ENCODE results near the gene FAM72D. TPM values are rescaled to one million over a fixed set of nuclear protein-coding genes. Genes with fewer than 3 reads are reported as not detected.
"Not testable (repeated sequence)": the region's sequence is repeated elsewhere in the genome, so short reads cannot be mapped to it uniquely, and the experiment has no call there.

FAM72D gene
- total RNA-seq, 4 donors from 2014 or later, result 0.21 TPM; not detected in 3

DNA sequence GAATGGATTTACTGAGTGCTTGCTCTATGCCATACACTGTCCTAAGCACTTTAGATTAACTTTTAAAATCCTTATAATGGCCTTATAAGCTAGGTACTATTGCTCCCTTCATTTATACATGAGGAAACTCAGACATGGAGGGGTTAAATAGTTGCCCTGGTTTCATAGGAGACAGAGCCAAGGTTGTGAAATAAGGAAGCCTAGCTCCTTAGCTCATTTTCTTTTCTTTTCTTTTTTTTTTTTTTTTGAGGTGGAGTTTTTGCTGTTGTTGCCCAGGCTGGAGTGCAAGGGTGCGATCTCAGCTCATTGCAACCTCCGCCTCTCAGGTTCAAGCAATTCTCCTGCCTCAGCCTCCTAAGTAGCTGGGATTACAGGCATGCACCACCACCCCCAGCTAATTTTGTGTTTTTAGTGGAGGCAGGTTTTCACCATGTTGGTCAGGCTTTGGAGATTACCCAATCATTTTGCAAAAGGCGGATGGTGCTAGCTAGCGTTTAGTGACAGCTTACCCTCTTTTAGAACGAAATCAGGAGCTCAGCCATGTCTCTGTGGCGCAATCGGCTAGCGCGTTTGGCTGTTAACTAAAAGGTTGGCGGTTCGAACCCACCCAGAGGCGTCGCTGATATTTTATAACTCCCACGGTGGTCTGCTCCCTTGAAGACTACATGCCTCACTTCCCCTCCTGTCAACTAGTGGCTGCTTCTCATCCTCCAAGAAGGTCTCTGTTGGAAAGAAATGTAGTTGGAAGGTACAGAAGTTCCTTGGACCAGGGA is 33.1 kb downstream of the FAM72D start:
- 56 to 58% methylated on average over 14 of the region's 14 CpGs for WGBS, 2 donors
- not testable (repeated sequence) for H3K27ac ChIP-seq; DNase-seq (ENCODE audit: low spot score in 2 of 2); H3K36me3 ChIP-seq; H3K4me1 ChIP-seq; H3K4me3 ChIP-seq; H3K27me3 ChIP-seq; H3K9me3 ChIP-seq
- TF ChIP-seq EP300 (IDR thresholded peaks at IDR 0.05), result peak in 1 of 2 donors; percentile 11

DNA sequence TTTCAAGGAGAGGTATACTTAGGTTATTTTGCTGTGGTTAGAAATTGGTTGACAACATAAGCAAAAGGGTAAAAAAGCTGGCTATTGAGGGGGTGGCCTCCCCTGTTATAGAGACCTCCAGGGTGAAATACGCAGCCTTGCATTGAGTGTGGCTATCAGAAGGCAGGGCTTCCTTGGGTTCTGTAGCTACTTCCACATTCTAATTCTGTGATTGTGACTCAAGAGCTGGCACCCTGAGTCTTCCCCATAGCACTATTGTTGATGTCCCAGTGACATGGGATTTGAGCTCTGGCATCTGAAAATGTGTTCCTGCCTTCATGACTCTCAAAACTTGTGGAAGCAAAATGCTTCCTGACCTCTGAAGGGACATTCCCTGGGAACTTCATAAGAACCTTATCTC is 38.7 kb downstream of the FAM72D start:
- H3K27me3 ChIP-seq, result not testable (repeated sequence)

DNA sequence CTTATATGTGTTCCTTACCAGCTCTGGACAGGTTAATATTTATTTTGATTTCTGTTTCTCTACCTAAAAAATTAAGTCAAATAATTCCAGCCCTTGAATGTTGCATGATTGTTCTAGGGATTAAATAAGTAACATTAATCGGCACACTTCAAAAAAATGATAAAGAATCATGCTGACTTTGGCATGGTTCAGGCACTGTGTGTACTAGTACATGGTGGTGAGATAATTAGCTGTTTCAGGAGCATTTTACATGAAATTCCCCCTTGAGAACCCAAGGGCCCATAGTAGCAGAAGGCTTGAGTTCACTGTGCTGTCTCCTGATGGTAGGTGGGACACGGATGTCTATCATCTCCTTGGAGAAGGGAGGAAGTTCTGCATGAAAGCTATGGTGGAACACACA is 44.8 kb downstream of the FAM72D start:
- H3K4me3 ChIP-seq; H3K36me3 ChIP-seq; H3K27ac ChIP-seq; DNase-seq (ENCODE audit: low spot score in 2 of 2); H3K9me3 ChIP-seq; H3K4me1 ChIP-seq; H3K27me3 ChIP-seq: not testable (repeated sequence)
- no CpG with 5 or more reads among the region's 2 CpGs for WGBS, 2 donors

More for the DNA sequence above, 38.7 kb downstream of the FAM72D start:
- H3K4me3 ChIP-seq; H3K4me1 ChIP-seq; H3K36me3 ChIP-seq; DNase-seq (ENCODE audit: low spot score in 2 of 2); H3K9me3 ChIP-seq; H3K27ac ChIP-seq: not testable (repeated sequence)
- WGBS, 2 donors, result no CpG with 5 or more reads among the region's 1 CpG

DNA sequence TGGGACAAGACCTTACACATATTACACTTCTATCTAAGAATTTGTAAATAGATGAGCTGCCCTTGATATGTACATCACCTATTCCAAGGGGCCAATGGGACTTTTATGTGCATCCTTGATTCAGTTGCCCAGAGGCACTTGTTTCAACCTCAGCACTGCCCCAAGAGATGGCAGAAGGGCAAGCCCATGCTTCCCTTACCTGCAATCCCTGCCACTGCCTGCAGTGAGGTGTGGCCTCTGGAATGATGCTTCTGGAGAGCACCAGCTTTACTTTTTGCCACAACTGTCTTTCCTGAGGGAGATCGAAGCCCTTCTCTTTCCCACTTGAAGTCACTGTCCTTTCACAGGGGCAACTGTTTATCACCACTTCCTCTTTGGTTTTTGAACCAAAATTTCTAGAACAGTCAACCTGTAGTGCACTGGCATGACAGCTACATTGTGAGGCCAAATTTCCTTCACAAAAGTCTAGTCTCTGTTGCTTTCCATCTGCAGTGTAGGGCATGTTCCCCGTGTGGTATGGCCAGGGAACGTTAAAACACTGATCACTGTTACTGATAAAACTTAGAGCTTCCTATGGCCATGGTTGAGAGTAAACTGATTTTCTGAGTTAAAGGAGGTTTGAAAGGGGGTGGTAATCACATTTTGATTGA is 48.6 kb downstream of the FAM72D start:
- not testable (repeated sequence) for DNase-seq (ENCODE audit: low spot score in 2 of 2); H3K4me1 ChIP-seq; H3K9me3 ChIP-seq; H3K36me3 ChIP-seq; H3K4me3 ChIP-seq; H3K27ac ChIP-seq; H3K27me3 ChIP-seq
- WGBS, 2 donors, result 31 to 67% methylated on average over 2 of the region's 3 CpGs

- H3K4me3 ChIP-seq; DNase-seq (ENCODE audit: low spot score in 2 of 2); H3K27ac ChIP-seq; H3K9me3 ChIP-seq; H3K4me1 ChIP-seq; H3K27me3 ChIP-seq; H3K36me3 ChIP-seq: not testable (repeated sequence)
- WGBS, 2 donors, result 87% methylated on average over 3 of the region's 4 CpGs; no CpG with 5 or more reads in 1 of the 2 donors
Observed at GRCh38 chr1:145146308-145146707, 50.5 kb downstream of the FAM72D start.

GRCh38 chr1:145147172-145147571 is 51.4 kb downstream of the FAM72D start:
- H3K4me3 ChIP-seq; DNase-seq (ENCODE audit: low spot score in 2 of 2); H3K4me1 ChIP-seq; H3K27ac ChIP-seq; H3K27me3 ChIP-seq; H3K36me3 ChIP-seq; H3K9me3 ChIP-seq: not testable (repeated sequence)
- 83 to 86% methylated on average over 1 to 4 of the region's 4 CpGs for WGBS, 2 donors

GRCh38 chr1:145155421-145155820 is 59.6 kb downstream of the FAM72D start:
- not testable (repeated sequence) for H3K27me3 ChIP-seq; H3K9me3 ChIP-seq; H3K4me3 ChIP-seq; H3K27ac ChIP-seq; H3K36me3 ChIP-seq; H3K4me1 ChIP-seq; DNase-seq (ENCODE audit: low spot score in 2 of 2)
- WGBS, 2 donors, result no CpG with 5 or more reads among the region's 4 CpGs

GRCh38 chr1:145155873-145156272 is 60.1 kb downstream of the FAM72D start:
- not testable (repeated sequence) for H3K9me3 ChIP-seq; H3K27me3 ChIP-seq; H3K4me3 ChIP-seq; H3K4me1 ChIP-seq; H3K27ac ChIP-seq; H3K36me3 ChIP-seq; DNase-seq (ENCODE audit: low spot score in 2 of 2)
- WGBS, 2 donors, result 10 to 29% methylated on average over 3 of the region's 5 CpGs

GRCh38 chr1:145156891-145157610 is 61.3 kb downstream of the FAM72D start:
- peak overlapping the region in 2 of 4 donors; percentile 15 to 43 for H3K4me3 ChIP-seq
- not testable (repeated sequence) for H3K4me1 ChIP-seq, H3K27me3 ChIP-seq, H3K36me3 ChIP-seq, H3K27ac ChIP-seq, H3K9me3 ChIP-seq
- peak; percentile 14 to 17 for DNase-seq (ENCODE audit: low spot score in 2 of 2)
- 13% methylated on average over 15 to 21 of the region's 26 CpGs for WGBS, 2 donors

- H3K27me3 ChIP-seq; DNase-seq (ENCODE audit: low spot score in 2 of 2); H3K4me1 ChIP-seq; H3K9me3 ChIP-seq; H3K4me3 ChIP-seq; H3K36me3 ChIP-seq; H3K27ac ChIP-seq: not testable (repeated sequence)
- WGBS, 2 donors, result no CpG with 5 or more reads among the region's 14 CpGs
Observed at GRCh38 chr1:145157715-145158114, 61.9 kb downstream of the FAM72D start.

DNA sequence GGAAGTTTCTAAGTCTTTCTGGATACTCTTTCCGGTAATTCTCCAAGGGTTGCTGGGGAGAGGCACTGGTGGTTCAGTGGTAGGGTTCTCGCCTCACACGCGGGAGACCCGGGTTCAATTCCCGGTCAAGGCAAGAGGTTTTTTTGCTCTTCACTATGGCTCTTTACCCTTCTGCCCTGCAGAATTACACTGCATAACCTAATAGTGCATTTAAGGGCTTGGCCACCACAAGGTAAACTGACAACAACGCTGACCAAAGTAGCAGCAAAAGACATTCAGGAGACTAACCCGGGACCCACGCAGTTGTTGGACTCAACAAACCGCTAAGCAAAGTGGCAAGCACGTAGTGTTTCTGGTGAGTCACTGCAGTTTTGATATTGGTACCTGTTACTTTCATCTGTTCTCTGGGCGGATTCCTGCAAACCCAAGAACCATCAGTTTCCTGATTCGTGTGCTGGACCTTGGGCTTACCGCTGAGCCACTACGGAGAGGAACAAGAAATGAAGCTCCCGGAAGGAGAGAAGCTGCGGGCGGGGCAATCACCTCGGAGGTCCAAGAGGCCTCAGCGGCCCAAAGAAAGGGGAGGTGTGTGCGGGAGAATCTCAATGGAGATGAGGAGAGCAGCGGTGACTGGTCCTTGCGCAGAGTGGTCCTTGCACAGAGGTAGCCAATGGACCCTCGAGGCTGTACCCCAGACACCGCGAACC is 65.4 kb downstream of the FAM72D start:
- not testable (repeated sequence) for H3K4me1 ChIP-seq; DNase-seq (ENCODE audit: low spot score in 2 of 2); H3K4me3 ChIP-seq; H3K36me3 ChIP-seq; H3K27me3 ChIP-seq; H3K9me3 ChIP-seq; H3K27ac ChIP-seq
- WGBS, 2 donors, result 21% methylated on average over 4 of the region's 26 CpGs; no CpG with 5 or more reads in 1 of the 2 donors
